CD14-positive monocyte (primary cell): ENCODE measurements around the gene ZNF586. TPM values are rescaled to one million over a fixed set of nuclear protein-coding genes. Genes with fewer than 3 reads are reported as not detected.
A peak's percentile ranks its signal among the peaks of the same experiment; 100 is the strongest.

Source experiments
- DNase-seq, 3 donors: peaks; one replicate each; pipeline ENCODE4 v3.0.0-alpha.2; 2011 to 2022
- H2AFZ ChIP-seq: 2 replicates; pipeline ENCODE4 v1.6.0; 2012; ENCODE audit warnings: mild to moderate bottlenecking, low read depth, low read length, inconsistent platforms; ENCODE audit not compliant: insufficient read depth, poor library complexity, severe bottlenecking
- H3K27ac ChIP-seq, 2 donors: 1 replicate in 1 of 2; 2 replicates in 1 of 2; pipeline ENCODE4 v1.5.1; 2012 to 2013; ENCODE audit warnings: low read length in 2 of 2, control low read depth in 1 of 2, inconsistent platforms in 1 of 2, low read depth in 1 of 2, mild to moderate bottlenecking in 1 of 2
- H3K27me3 ChIP-seq, 2 donors: one replicate each; pipeline versions ENCODE4 v1.6.0 to v1.6.1; 2011 to 2013; ENCODE audit warnings: low read length in 2 of 2; ENCODE audit not compliant: control insufficient read depth in 2 of 2, insufficient read depth in 2 of 2
- H3K36me3 ChIP-seq, 2 donors: replicated peaks in 1 of 2; 1 replicate in 1 of 2; 2 replicates in 1 of 2; pipeline versions ENCODE4 v1.5.1 to v1.6.1; 2012 to 2013; ENCODE audit warnings: low read length in 2 of 2, control low read depth in 1 of 2, inconsistent platforms in 1 of 2, mild to moderate bottlenecking in 1 of 2; ENCODE audit not compliant: insufficient read depth in 2 of 2, control insufficient read depth in 1 of 2
- H3K4me1 ChIP-seq, 2 donors: 1 replicate in 1 of 2; 2 replicates in 1 of 2; pipeline versions ENCODE4 v1.5.1 to v1.6.1; 2012 to 2013; ENCODE audit warnings: low read length in 2 of 2, control low read depth in 1 of 2, inconsistent platforms in 1 of 2, mild to moderate bottlenecking in 1 of 2, moderate library complexity in 1 of 2; ENCODE audit not compliant: insufficient read depth in 2 of 2, control insufficient read depth in 1 of 2
- H3K4me2 ChIP-seq: replicated peaks from 2 replicates; pipeline ENCODE3; 2012; ENCODE audit warnings: low read length, moderate library complexity, mild to moderate bottlenecking; ENCODE audit not compliant: poor library complexity, severe bottlenecking; ENCODE audit errors: extremely low read depth
- H3K4me3 ChIP-seq, 3 experiments: fragments of 200-600 bp in 1 of 3; sonication (generic) in 1 of 3; replicated peaks in 1 of 3; 1 replicate in 2 of 3; 2 replicates in 1 of 3; pipeline ENCODE4 v1.5.1; 2011 to 2013; ENCODE audit warnings: low read length in 3 of 3, mild to moderate bottlenecking in 3 of 3, control low read depth in 2 of 3, low read depth in 2 of 3, inconsistent platforms in 1 of 3, moderate library complexity in 1 of 3
- H3K79me2 ChIP-seq: 2 replicates; pipeline ENCODE4 v1.6.0; 2012; ENCODE audit warnings: mild to moderate bottlenecking, control low read depth, inconsistent platforms, low read length, moderate library complexity; ENCODE audit not compliant: insufficient read depth
- H3K9ac ChIP-seq: 2 replicates; pipeline ENCODE4 v1.6.0; 2017; ENCODE audit warnings: low read length, mild to moderate bottlenecking; ENCODE audit not compliant: insufficient read depth, poor library complexity, severe bottlenecking
- H3K9me3 ChIP-seq, 2 donors: replicated peaks in 1 of 2; 1 replicate in 1 of 2; 2 replicates in 1 of 2; pipeline versions ENCODE4 v1.5.1 to v1.6.1; 2012 to 2013; ENCODE audit warnings: low read length in 2 of 2, control low read depth in 1 of 2; ENCODE audit not compliant: control insufficient read depth in 1 of 2, insufficient read depth in 1 of 2
- H4K20me1 ChIP-seq: 2 replicates; pipeline ENCODE4 v1.6.0; 2012; ENCODE audit warnings: mild to moderate bottlenecking, low read length, control low read depth, moderate library complexity; ENCODE audit not compliant: insufficient read depth
- H3K27ac Mint-ChIP-seq, 7 donors: one replicate each; pipeline ENCODE4 v1.8.0; 2020; ENCODE audit warnings: mild to moderate bottlenecking in 7 of 7, mixed read lengths in 7 of 7, moderate library complexity in 6 of 7, inconsistent platforms in 2 of 7
- H3K27me3 Mint-ChIP-seq, 3 donors: one replicate each; pipeline ENCODE4 v1.8.0; 2021 to 2022; ENCODE audit warnings: low read depth in 3 of 3, mild to moderate bottlenecking in 3 of 3, mixed read lengths in 3 of 3, moderate library complexity in 3 of 3, inconsistent platforms in 1 of 3
- H3K36me3 Mint-ChIP-seq, 2 donors: one replicate each; pipeline ENCODE4 v1.8.0; 2020; ENCODE audit warnings: mixed read lengths in 2 of 2, inconsistent platforms in 1 of 2, mild to moderate bottlenecking in 1 of 2
- H3K4me1 Mint-ChIP-seq: one replicate; pipeline ENCODE4 v1.8.0; 2020; ENCODE audit warnings: mild to moderate bottlenecking, mixed read lengths
- H3K4me3 Mint-ChIP-seq, 2 donors: one replicate each; pipeline ENCODE4 v1.8.0; 2020; ENCODE audit warnings: mild to moderate bottlenecking in 2 of 2, mixed read lengths in 2 of 2, moderate library complexity in 1 of 2
- H3K9me3 Mint-ChIP-seq, 7 donors: one replicate each; pipeline ENCODE4 v1.8.0; 2020 to 2022; ENCODE audit warnings: mixed read lengths in 7 of 7, mild to moderate bottlenecking in 6 of 7, moderate library complexity in 6 of 7, inconsistent platforms in 2 of 7
- WGBS: methylation state at CpG from one replicate; pipeline ENCODE4 v1.1.5; 2013; ENCODE audit warnings: missing lambda C conversion rate; ENCODE audit not compliant: insufficient coverage; 5-methylcytosine and 5-hydroxymethylcytosine counted together
- intact Hi-C, 2 donors: fragments of 100-400 bp; cut with micrococcal nuclease; formaldehyde crosslinking; loops; one replicate each; pipeline versions ENCODE4 v1.15.0 to v1.15.1; 2023
- polyA plus RNA-seq, 3 donors: library from polyadenylated mRNA; depleted of rRNA in 1 of 3; unstranded in 2 of 3; stranded (reverse) in 1 of 3; fragments of 300-500 nt in 2 of 3; fragments of >200 nt in 1 of 3; fragmentation: Illumina TruSeq in 2 of 3; gene quantifications; 1 replicate in 2 of 3; 2 replicates in 1 of 3; pipeline ENCODE4 v1.2.3, GENCODE V29; 2012 to 2021
- TF ChIP-seq, protein P1 (sequence below): fragments of 200-600 bp; IDR thresholded peaks from one replicate; pipeline ENCODE4 v1.8.0; 2022; ENCODE audit warnings: antibody characterized with exemption, mild to moderate bottlenecking

Gene ZNF586
- polyA plus RNA-seq, 3 donors: 7.7 to 10.5 (median 10.2) TPM

GRCh38 chr19:57830071-57830602 lies 60.7 kb downstream of the ZNF586 start, which contains the start of gene ZNF587B:
TSS of gene ZNF587B (plus strand) at chr19:57830299. CDS start at chr19:57830529, 230 bp downstream.
- Mint-ChIP-seq H3K4me1 (no peaks in the 10 kb centered on the region), H3K9me3 (peaks cover 4 to 8% (median 5%) of the 10 kb centered on the region in 7 donors), H3K36me3 (peaks cover 18 to 45% of the 10 kb centered on the region in 2 donors), H3K4me3 (peak within 1 kb of the TSS in 1 of 2 donors; percentile 55), H3K27me3 (no peaks in the 10 kb centered on the region), H3K27ac (peak within 1 kb of the TSS in 3 of 7 donors; percentile 42 to 84 (median 77))
- Histone ChIP-seq H3K79me2 (peaks cover 57% of the 10 kb centered on the region), H3K4me1 (no peaks in the 10 kb centered on the region), H4K20me1 (no peaks in the 10 kb centered on the region), H3K27me3 (no peaks in the 10 kb centered on the region), H3K4me2 (no peak within 1 kb of the TSS), H3K27ac (no peak within 1 kb of the TSS), H3K36me3 (no peaks in the 10 kb centered on the region), H2AFZ (no peak within 1 kb of the TSS), H3K9me3 (peaks cover 0 to 5% of the 10 kb centered on the region in 2 donors), H3K4me3 (no peak within 1 kb of the TSS), H3K9ac (no peak within 1 kb of the TSS)
- 73% methylated on average over 20 of the region's 22 CpGs for WGBS
- peak in 1 of 3 donors; percentile 16 for DNase-seq
- TF ChIP-seq, protein P1, sequence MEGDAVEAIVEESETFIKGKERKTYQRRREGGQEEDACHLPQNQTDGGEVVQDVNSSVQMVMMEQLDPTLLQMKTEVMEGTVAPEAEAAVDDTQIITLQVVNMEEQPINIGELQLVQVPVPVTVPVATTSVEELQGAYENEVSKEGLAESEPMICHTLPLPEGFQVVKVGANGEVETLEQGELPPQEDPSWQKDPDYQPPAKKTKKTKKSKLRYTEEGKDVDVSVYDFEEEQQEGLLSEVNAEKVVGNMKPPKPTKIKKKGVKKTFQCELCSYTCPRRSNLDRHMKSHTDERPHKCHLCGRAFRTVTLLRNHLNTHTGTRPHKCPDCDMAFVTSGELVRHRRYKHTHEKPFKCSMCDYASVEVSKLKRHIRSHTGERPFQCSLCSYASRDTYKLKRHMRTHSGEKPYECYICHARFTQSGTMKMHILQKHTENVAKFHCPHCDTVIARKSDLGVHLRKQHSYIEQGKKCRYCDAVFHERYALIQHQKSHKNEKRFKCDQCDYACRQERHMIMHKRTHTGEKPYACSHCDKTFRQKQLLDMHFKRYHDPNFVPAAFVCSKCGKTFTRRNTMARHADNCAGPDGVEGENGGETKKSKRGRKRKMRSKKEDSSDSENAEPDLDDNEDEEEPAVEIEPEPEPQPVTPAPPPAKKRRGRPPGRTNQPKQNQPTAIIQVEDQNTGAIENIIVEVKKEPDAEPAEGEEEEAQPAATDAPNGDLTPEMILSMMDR: peak; percentile 44
- intact Hi-C loops: no loop called here

Other genes starting within 250 kb of the ZNF586 start
- gene ZNF549, start 242.3 kb upstream of the ZNF586 start, polyA plus RNA-seq: 1 to 10 TPM in 1 of 3 donors, under 1 TPM in 2; 0.54 to 1.5 (median 0.74) TPM
- 1 to 10 TPM in 1 of 3 donors, under 1 TPM in 2; 0.25 to 2.7 (median 0.65) TPM for gene ZNF550, start 209.8 kb upstream of the ZNF586 start, polyA plus RNA-seq
- gene ZNF416, start 190.8 kb upstream of the ZNF586 start, polyA plus RNA-seq: 1 to 10 TPM in 2 of 3 donors, under 1 TPM in 1; 0.48 to 2.1 (median 1.4) TPM
- gene ZIK1, start 185.5 kb upstream of the ZNF586 start, polyA plus RNA-seq: 1 to 10 TPM in 2 of 3 donors, under 1 TPM in 1; 0.51 to 1.1 (median 1.0) TPM
- gene ZNF530, start 169.8 kb upstream of the ZNF586 start, polyA plus RNA-seq: 1 to 10 TPM in 1 of 3 donors, under 1 TPM in 2; 0.72 to 1.3 (median 0.84) TPM
- 1 to 10 TPM; 2.2 to 5.4 (median 3.3) TPM for gene ZNF134, start 155.4 kb upstream of the ZNF586 start, polyA plus RNA-seq
- gene ZNF211, start 136.5 kb upstream of the ZNF586 start, polyA plus RNA-seq: 10 to 100 TPM in 1 of 3 donors, 1 to 10 TPM in 2; 4.5 to 13.9 (median 6.1) TPM
- gene ZSCAN4, start 100.7 kb upstream of the ZNF586 start, polyA plus RNA-seq: not detected
- 1 to 10 TPM; 1.1 to 3.3 (median 2.3) TPM for gene ZNF551, start 87.7 kb upstream of the ZNF586 start, polyA plus RNA-seq
- gene ZNF154, start 60.5 kb upstream of the ZNF586 start, polyA plus RNA-seq: under 1 TPM in 1 of 3 donors, not detected in 2; 0.52 TPM
- 1 to 10 TPM; 4.0 to 4.8 (median 4.5) TPM for gene ZNF671, start 42.1 kb upstream of the ZNF586 start, polyA plus RNA-seq
- 1 to 10 TPM; 1.9 to 4.4 (median 2.9) TPM for gene ZNF776, start 22.9 kb upstream of the ZNF586 start, polyA plus RNA-seq
- gene ZNF552, start 45.2 kb downstream of the ZNF586 start, polyA plus RNA-seq: 1 to 10 TPM; 2.0 to 4.3 (median 2.9) TPM
- 1 to 10 TPM in 1 of 3 donors, under 1 TPM in 2; 0.18 to 6.6 (median 0.56) TPM for gene ZNF587B, start 60.6 kb downstream of the ZNF586 start, polyA plus RNA-seq
- gene ZNF587, start 80.2 kb downstream of the ZNF586 start, polyA plus RNA-seq: 10 to 100 TPM in 1 of 3 donors, 1 to 10 TPM in 1, under 1 TPM in 1; 0.41 to 15.0 (median 2.9) TPM
- gene ZNF814, start 119.4 kb downstream of the ZNF586 start, polyA plus RNA-seq: 1 to 10 TPM; 2.5 to 6.3 (median 3.8) TPM
- 1 to 10 TPM in 1 of 3 donors, under 1 TPM in 2; 0.39 to 6.8 (median 0.70) TPM for gene ZNF417, start 146.9 kb downstream of the ZNF586 start, polyA plus RNA-seq
- 1 to 10 TPM in 1 of 3 donors, under 1 TPM in 1, not detected in 1; 0.74 to 1.4 TPM for gene ZNF418, start 165.7 kb downstream of the ZNF586 start, polyA plus RNA-seq
- 1 to 10 TPM in 1 of 3 donors, under 1 TPM in 2; 0.51 to 1.3 (median 0.85) TPM for gene ZNF256, start 178.0 kb downstream of the ZNF586 start, polyA plus RNA-seq
- gene C19orf18, start 204.9 kb downstream of the ZNF586 start, polyA plus RNA-seq: not detected
- gene ZNF606, start 233.1 kb downstream of the ZNF586 start, polyA plus RNA-seq: 1 to 10 TPM in 2 of 3 donors, under 1 TPM in 1; 0.87 to 1.7 (median 1.2) TPM